ENCODE results near the gene CDX2. TPM values are rescaled to one million over a fixed set of nuclear protein-coding genes. Genes with fewer than 3 reads are reported as not detected.

Gene CDX2
- total and polyA plus RNA-seq, 2 experiments from 2014 or later: not detected

GRCh38 chr13:28002886-28003698 lies 34.0 kb upstream of the CDX2 start (continued):
- TF ChIP-seq ZNF462 (CRISPR knock-in tag; IDR thresholded peaks at IDR 0.05): no peak

DNA sequence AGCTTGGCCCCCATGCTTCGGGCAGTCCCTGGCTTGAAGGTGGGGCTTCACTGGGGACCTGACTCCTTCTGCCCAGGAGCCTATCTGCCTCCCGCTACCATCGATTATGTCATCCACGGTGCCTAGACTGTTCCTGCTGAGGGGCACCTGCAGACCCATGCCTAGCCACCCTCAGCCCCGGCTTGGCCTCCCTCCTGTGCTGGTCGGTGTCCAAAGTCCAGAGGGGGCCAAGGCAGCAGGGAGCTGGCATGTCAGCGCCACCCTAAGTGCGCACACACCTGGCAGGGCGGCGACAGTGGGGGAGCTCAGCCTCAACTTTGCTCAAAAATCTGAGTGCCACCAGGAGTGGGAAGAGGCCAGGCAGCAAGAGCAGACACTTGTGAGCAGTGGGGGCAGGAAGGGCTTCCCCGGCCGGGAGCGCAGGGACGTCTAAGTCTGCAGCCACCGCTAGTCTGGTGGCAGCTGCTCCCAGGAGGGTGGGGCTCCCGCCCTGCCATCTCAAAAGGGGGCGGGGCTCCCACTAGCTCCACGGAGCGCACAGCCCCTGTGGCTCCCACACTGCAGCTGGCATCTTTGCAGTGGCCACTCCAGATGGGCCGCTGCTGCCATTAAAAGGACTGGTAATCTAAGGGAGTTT lies 32.8 kb upstream of the CDX2 start:
- no peak overlapping the region for H3K27ac ChIP-seq (ENCODE audit: low read depth)
- H3F3A ChIP-seq (replicated peaks; ENCODE audit: low read depth): no peaks in the 10 kb centered on the region; the same call in 1 of the 2 replicates
- Mint-ChIP-seq H3K36me3 (ENCODE audit: low read depth) (no peaks in the 10 kb centered on the region), H3K27ac (no peak overlapping the region), H3K9me3 (no peaks in the 10 kb centered on the region), H3K27me3 (ENCODE audit: insufficient read depth, low read depth, poor library complexity) (peaks cover 3% of the 10 kb centered on the region), H3K4me1 (peaks cover 9% of the 10 kb centered on the region), H3K4me3 (no peak overlapping the region)
- TF ChIP-seq CREB1 (CRISPR knock-in tag; IDR thresholded peaks at IDR 0.05; ENCODE audit: low read depth) (no peak), NANOG (IDR thresholded peaks at IDR 0.05; ENCODE audit: borderline replicate concordance) (no peak), STAT1 (IDR thresholded peaks at IDR 0.05; ENCODE audit: unreplicated experiment) (no peak), POLR2AphosphoS5 (IDR thresholded peaks at IDR 0.05; ENCODE audit: low read depth) (no peak), ZNF331 (CRISPR knock-in tag; IDR thresholded peaks at IDR 0.05; ENCODE audit: low read depth) (no peak), EZH2phosphoT487 (IDR thresholded peaks at IDR 0.05; ENCODE audit: unreplicated experiment) (no peak), JUNB (IDR thresholded peaks at IDR 0.05; ENCODE audit: unreplicated experiment) (no peak), ZNF114 (CRISPR knock-in tag; IDR thresholded peaks at IDR 0.05) (no peak), EZH2 (IDR thresholded peaks at IDR 0.05; ENCODE audit: low read depth, unreplicated experiment) (no peak)
- TF ChIP-seq, protein P1, sequence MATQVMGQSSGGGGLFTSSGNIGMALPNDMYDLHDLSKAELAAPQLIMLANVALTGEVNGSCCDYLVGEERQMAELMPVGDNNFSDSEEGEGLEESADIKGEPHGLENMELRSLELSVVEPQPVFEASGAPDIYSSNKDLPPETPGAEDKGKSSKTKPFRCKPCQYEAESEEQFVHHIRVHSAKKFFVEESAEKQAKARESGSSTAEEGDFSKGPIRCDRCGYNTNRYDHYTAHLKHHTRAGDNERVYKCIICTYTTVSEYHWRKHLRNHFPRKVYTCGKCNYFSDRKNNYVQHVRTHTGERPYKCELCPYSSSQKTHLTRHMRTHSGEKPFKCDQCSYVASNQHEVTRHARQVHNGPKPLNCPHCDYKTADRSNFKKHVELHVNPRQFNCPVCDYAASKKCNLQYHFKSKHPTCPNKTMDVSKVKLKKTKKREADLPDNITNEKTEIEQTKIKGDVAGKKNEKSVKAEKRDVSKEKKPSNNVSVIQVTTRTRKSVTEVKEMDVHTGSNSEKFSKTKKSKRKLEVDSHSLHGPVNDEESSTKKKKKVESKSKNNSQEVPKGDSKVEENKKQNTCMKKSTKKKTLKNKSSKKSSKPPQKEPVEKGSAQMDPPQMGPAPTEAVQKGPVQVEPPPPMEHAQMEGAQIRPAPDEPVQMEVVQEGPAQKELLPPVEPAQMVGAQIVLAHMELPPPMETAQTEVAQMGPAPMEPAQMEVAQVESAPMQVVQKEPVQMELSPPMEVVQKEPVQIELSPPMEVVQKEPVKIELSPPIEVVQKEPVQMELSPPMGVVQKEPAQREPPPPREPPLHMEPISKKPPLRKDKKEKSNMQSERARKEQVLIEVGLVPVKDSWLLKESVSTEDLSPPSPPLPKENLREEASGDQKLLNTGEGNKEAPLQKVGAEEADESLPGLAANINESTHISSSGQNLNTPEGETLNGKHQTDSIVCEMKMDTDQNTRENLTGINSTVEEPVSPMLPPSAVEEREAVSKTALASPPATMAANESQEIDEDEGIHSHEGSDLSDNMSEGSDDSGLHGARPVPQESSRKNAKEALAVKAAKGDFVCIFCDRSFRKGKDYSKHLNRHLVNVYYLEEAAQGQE (IDR thresholded peaks at IDR 0.05; ENCODE audit: unreplicated experiment): no peak
- DNase-seq (ENCODE audit: low spot score) (no peak), ATAC-seq (no peak)
- no peaks in the 10 kb centered on the region for H3K36me3 ChIP-seq (ENCODE audit: insufficient read depth)
- no peaks in the 10 kb centered on the region for H3K79me2 ChIP-seq (replicated peaks; ENCODE audit: insufficient read depth)
- H3K27me3 ChIP-seq (ENCODE audit: insufficient read depth): no peaks in the 10 kb centered on the region
- no peaks in the 10 kb centered on the region for H3K9me2 ChIP-seq (ENCODE audit: insufficient read depth)
- no peak overlapping the region for H3K4me2 ChIP-seq
- no peaks in the 10 kb centered on the region for H4K20me1 ChIP-seq (replicated peaks; ENCODE audit: insufficient read depth)
- no peak overlapping the region for H2AFZ ChIP-seq
- H3K4me3 ChIP-seq: no peak overlapping the region
- H3K4me1 ChIP-seq (ENCODE audit: insufficient read depth): no peaks in the 10 kb centered on the region; the same call in 1 of the 2 replicates
